PC-9 (cell line): ENCODE measurements around the gene PGBD5. TPM values are rescaled to one million over a fixed set of nuclear protein-coding genes. Genes with fewer than 3 reads are reported as not detected.

ENCODE experiments used
- BruUV-seq: library from RNA; stranded (reverse); fragments of 400-500 nt; replicated peaks from 2 replicates; lab custom pipeline; 2021; lab: Mats Ljungman, UMichigan
- CTCF ChIA-PET: fragments of 300-600 bp; sonication (Branson Sonifier 250); formaldehyde crosslinking; loops from one replicate; lab custom pipeline; 2022; ENCODE audit warnings: antibody characterized with exemption; lab: Charles Lee
- POLR2A ChIA-PET: fragments of 300-600 bp; sonication (Branson Sonifier 250); formaldehyde crosslinking; loops from one replicate; lab custom pipeline; 2022; ENCODE audit warnings: antibody characterized with exemption; ENCODE audit not compliant: unreplicated experiment; lab: Charles Lee
- DNase-seq, 2 experiments: peaks; one replicate each; pipeline versions ENCODE4 v3.0.0 to v3.0.0-alpha.2; 2015 to 2022; ENCODE audit warnings: mixed read lengths in 1 of 2
- H2AFZ ChIP-seq: fragments of 200-600 bp; sonication (generic); 2 replicates; pipeline ENCODE4 v1.8.1; 2017; ENCODE audit warnings: antibody characterized with exemption
- H3F3A ChIP-seq: fragments of 200-600 bp; sonication (generic); 2 replicates; pipeline ENCODE4 v1.8.1; 2017; ENCODE audit warnings: antibody characterized with exemption, mild to moderate bottlenecking, low read depth; ENCODE audit not compliant: insufficient read depth
- H3K27ac ChIP-seq: fragments of 200-600 bp; sonication (generic); 2 replicates; pipeline ENCODE4 v1.6.1; 2016; ENCODE audit warnings: mixed run types
- H3K27me3 ChIP-seq: fragments of 200-600 bp; sonication (generic); 2 replicates; pipeline ENCODE4 v1.6.1; 2016; ENCODE audit warnings: low read depth, mixed run types; ENCODE audit not compliant: insufficient read depth
- H3K36me3 ChIP-seq: fragments of 200-600 bp; sonication (generic); 2 replicates; pipeline ENCODE4 v1.6.1; 2016; ENCODE audit warnings: low read depth, mixed run types
- H3K4me1 ChIP-seq: fragments of 200-600 bp; sonication (generic); replicated peaks from 2 replicates; pipeline ENCODE4 v1.6.1; 2016; ENCODE audit warnings: mixed run types; ENCODE audit not compliant: insufficient read depth
- H3K4me2 ChIP-seq: fragments of 200-600 bp; sonication (generic); 2 replicates; pipeline ENCODE4 v1.6.1; 2017; ENCODE audit warnings: mixed run types
- H3K4me3 ChIP-seq: fragments of 200-600 bp; sonication (generic); 2 replicates; pipeline ENCODE4 v1.6.1; 2016; ENCODE audit warnings: mixed run types
- H3K79me2 ChIP-seq: fragments of 200-600 bp; sonication (generic); 2 replicates; pipeline ENCODE4 v1.6.1; 2017; ENCODE audit warnings: low read depth, mixed run types
- H3K9me2 ChIP-seq: fragments of 200-600 bp; sonication (generic); 2 replicates; pipeline ENCODE4 v1.8.1; 2017; ENCODE audit warnings: mild to moderate bottlenecking; ENCODE audit not compliant: insufficient read depth
- H3K9me3 ChIP-seq: fragments of 200-600 bp; sonication (generic); 2 replicates; pipeline ENCODE4 v1.8.1; 2016; ENCODE audit warnings: low read depth; ENCODE audit not compliant: insufficient read depth
- H4K20me1 ChIP-seq: fragments of 200-600 bp; sonication (generic); 2 replicates; pipeline ENCODE4 v1.8.1; 2017; ENCODE audit not compliant: insufficient read depth
- EZH2 ChIP-seq: fragments of 200-600 bp; sonication (generic); IDR thresholded peaks from 2 replicates; pipeline ENCODE4 v1.8.0; 2017; ENCODE audit warnings: antibody characterized with exemption, low read depth
- intact Hi-C: fragments of 100-400 bp; cut with micrococcal nuclease; formaldehyde crosslinking; loops from one replicate; pipeline ENCODE4 v1.10.0; 2022; ENCODE audit not compliant: unreplicated experiment
- total RNA-seq: library from RNA; stranded (reverse); gene quantifications from 2 replicates; pipeline ENCODE4 v1.2.3, GENCODE V29; 2021
- TF ChIP-seq, protein P1 (sequence below): fragments of 200-600 bp; sonication (generic); conservative IDR thresholded peaks from 2 replicates; pipeline ENCODE4 v1.6.1; 2017; ENCODE audit warnings: mixed run types, antibody characterized with exemption, mild to moderate bottlenecking, moderate library complexity

Gene PGBD5
- total RNA-seq, 1 experiment from 2014 or later, result not detected

DNA sequence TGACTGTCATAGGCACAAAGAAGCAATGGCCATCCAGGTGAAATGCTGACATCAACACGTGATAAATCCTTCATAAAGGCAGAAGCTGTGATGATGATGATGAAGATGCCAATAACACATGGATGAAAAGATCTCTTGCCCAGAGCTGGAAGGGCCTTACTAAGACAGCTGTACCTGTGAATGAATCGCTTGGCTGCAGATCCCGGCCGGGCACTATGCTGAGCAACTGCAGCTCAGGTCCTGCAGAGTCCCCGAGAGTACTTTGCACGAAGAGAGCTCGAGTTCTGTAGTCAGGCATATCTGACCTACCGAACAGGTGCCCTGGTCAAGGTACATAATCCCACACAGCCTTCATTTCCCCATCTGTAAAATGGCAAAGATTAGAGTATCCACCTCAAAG lies 48.8 kb downstream of the PGBD5 start:
- Histone ChIP-seq H4K20me1 (no peaks in the 10 kb centered on the region), H3K36me3 (no peaks in the 10 kb centered on the region), H3K4me3 (no peak overlapping the region), H3K27me3 (peaks cover 45% of the 10 kb centered on the region), H3K9me2 (no peaks in the 10 kb centered on the region), H2AFZ (no peak overlapping the region), H3K4me2 (no peak overlapping the region), H3K79me2 (no peaks in the 10 kb centered on the region), H3K9me3 (peaks cover 9% of the 10 kb centered on the region; the same call in 1 of the 2 replicates), H3K4me1 (no peaks in the 10 kb centered on the region), H3K27ac (no peak overlapping the region), H3F3A (no peaks in the 10 kb centered on the region)
- TF ChIP-seq, protein P1, sequence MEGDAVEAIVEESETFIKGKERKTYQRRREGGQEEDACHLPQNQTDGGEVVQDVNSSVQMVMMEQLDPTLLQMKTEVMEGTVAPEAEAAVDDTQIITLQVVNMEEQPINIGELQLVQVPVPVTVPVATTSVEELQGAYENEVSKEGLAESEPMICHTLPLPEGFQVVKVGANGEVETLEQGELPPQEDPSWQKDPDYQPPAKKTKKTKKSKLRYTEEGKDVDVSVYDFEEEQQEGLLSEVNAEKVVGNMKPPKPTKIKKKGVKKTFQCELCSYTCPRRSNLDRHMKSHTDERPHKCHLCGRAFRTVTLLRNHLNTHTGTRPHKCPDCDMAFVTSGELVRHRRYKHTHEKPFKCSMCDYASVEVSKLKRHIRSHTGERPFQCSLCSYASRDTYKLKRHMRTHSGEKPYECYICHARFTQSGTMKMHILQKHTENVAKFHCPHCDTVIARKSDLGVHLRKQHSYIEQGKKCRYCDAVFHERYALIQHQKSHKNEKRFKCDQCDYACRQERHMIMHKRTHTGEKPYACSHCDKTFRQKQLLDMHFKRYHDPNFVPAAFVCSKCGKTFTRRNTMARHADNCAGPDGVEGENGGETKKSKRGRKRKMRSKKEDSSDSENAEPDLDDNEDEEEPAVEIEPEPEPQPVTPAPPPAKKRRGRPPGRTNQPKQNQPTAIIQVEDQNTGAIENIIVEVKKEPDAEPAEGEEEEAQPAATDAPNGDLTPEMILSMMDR, result no peak
- no peak for TF ChIP-seq EZH2
- intact Hi-C loops, result no loop called here
- BruUV-seq, result no TSS peak
- ChIA-PET CTCF (no interaction called here), POLR2A (no interaction called here)
- DNase-seq, result no peak

DNA sequence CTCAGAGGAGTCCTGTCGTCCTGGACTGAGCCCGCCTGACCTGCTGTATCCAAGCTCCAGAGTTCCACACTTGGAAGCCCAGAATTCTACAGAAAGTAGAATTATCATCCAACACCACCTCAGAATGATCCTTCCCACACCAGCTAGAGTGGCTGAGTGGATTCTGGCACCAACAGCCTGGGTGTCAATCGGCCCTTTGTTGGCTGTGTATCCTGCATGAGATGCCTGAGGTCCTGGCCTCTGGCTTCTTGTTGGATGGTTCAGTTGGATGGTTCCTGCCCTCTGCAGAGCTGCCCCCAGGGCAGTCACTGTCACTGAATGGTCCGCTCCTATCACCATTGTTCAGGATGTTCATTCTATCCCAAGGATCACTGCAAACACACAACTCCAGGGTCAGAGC lies 49.8 kb downstream of the PGBD5 start:
- intact Hi-C loops, result no loop called here
- Histone ChIP-seq H3K9me3 (peaks cover 9% of the 10 kb centered on the region; the same call in 1 of the 2 replicates), H3K79me2 (no peaks in the 10 kb centered on the region), H4K20me1 (no peaks in the 10 kb centered on the region), H3K9me2 (no peaks in the 10 kb centered on the region), H3K27me3 (peaks cover 53% of the 10 kb centered on the region), H3K4me2 (no peak overlapping the region), H3K4me1 (no peaks in the 10 kb centered on the region), H3K36me3 (no peaks in the 10 kb centered on the region), H3F3A (no peaks in the 10 kb centered on the region), H3K27ac (no peak overlapping the region), H2AFZ (no peak overlapping the region), H3K4me3 (no peak overlapping the region)
- ChIA-PET POLR2A (no interaction called here), CTCF (interaction anchor here (0.6 kb wide), 1 partner anchor 397 kb away, joined by 7 read pairs; no protein-coding TSS in a partner anchor)
- BruUV-seq, result no TSS peak
- TF ChIP-seq, protein P1, result no peak
- no peak for TF ChIP-seq EZH2
- no peak for DNase-seq

DNA sequence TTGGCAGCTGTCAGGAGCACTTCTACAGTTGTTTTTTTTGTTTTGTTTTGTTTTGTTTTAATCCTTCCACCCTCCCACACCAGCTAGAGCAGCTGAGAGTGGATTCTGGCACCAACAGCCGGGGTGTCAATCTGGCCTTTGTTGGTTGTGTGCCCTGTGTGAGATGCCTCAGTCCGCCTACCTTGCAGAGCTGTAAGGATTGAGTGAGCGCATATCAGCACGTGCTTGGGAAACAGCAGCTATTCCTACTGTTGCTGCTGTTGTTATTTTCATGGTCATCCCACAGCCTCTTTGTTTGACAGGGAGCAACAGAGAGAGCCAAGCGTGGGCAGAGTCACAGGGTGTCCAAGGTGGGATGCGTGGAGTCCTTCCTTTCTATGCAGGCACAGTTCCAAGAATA lies 50.4 kb downstream of the PGBD5 start:
- BruUV-seq, result no TSS peak
- ChIA-PET CTCF (interaction anchor here (0.6 kb wide), 1 partner anchor 397 kb away, joined by 7 read pairs; no protein-coding TSS in a partner anchor), POLR2A (no interaction called here)
- TF ChIP-seq EZH2, result no peak
- TF ChIP-seq, protein P1, result no peak
- Histone ChIP-seq H3K4me3 (no peak overlapping the region), H3K4me2 (no peak overlapping the region), H2AFZ (no peak overlapping the region), H3K9me3 (peaks cover 9% of the 10 kb centered on the region; the same call in 1 of the 2 replicates), H3K79me2 (no peaks in the 10 kb centered on the region), H3K27me3 (peaks cover 58% of the 10 kb centered on the region), H3K36me3 (no peaks in the 10 kb centered on the region), H4K20me1 (no peaks in the 10 kb centered on the region), H3K9me2 (no peaks in the 10 kb centered on the region), H3K4me1 (no peaks in the 10 kb centered on the region), H3K27ac (no peak overlapping the region), H3F3A (no peaks in the 10 kb centered on the region)
- intact Hi-C loops, result no loop called here
- DNase-seq, result no peak
